ENCODE measurements around the gene FGF12.
A peak's percentile ranks its signal among the peaks of the same experiment; 100 is the strongest.
"Not testable (repeated sequence)": the region's sequence is repeated elsewhere in the genome, so short reads cannot be mapped to it uniquely, and the experiment has no call there.

FGF12 gene

GRCh38 chr3:192727032-192727847, at the start of gene FGF12:
Gene FGF12 (minus strand): TSS chr3:192727541.
- DNase-seq = peak; percentile 71

GRCh38 chr3:192774341-192774740, 47.0 kb upstream of the FGF12 start:
- DNase-seq = not testable (repeated sequence)

- no peak for DNase-seq
Observed at GRCh38 chr3:192772240-192772894, 45.0 kb upstream of the FGF12 start.

GRCh38 chr3:192758654-192759053, 31.3 kb upstream of the FGF12 start:
- DNase-seq = no peak

- DNase-seq = no peak
Observed at GRCh38 chr3:192751148-192751547, 23.8 kb upstream of the FGF12 start.

GRCh38 chr3:192750201-192750600, 22.9 kb upstream of the FGF12 start:
- DNase-seq = no peak

GRCh38 chr3:192747746-192748145, 20.4 kb upstream of the FGF12 start:
- no peak for DNase-seq

- DNase-seq = no peak
Observed at GRCh38 chr3:192747145-192747544, 19.8 kb upstream of the FGF12 start.

GRCh38 chr3:192745150-192745549, 17.8 kb upstream of the FGF12 start:
- peak; percentile 21 for DNase-seq

GRCh38 chr3:192744604-192745003, 17.3 kb upstream of the FGF12 start:
- not testable (repeated sequence) for DNase-seq

GRCh38 chr3:192737506-192737905, 10.2 kb upstream of the FGF12 start:
- DNase-seq = no peak

- peak; percentile 4 for DNase-seq
Observed at GRCh38 chr3:192731233-192731632, 3.9 kb upstream of the FGF12 start.

- DNase-seq = no peak
Observed at GRCh38 chr3:192726385-192726784, 956 bp downstream of the FGF12 start.

GRCh38 chr3:192719964-192720363, 7.4 kb downstream of the FGF12 start:
- no peak for DNase-seq

GRCh38 chr3:192718156-192718555, 9.2 kb downstream of the FGF12 start:
- no peak for DNase-seq

- DNase-seq = no peak
Observed at GRCh38 chr3:192715126-192715525, 12.2 kb downstream of the FGF12 start.

GRCh38 chr3:192711126-192711525, 16.2 kb downstream of the FGF12 start:
- not testable (repeated sequence) for DNase-seq

GRCh38 chr3:192710366-192710765, 17.0 kb downstream of the FGF12 start:
- DNase-seq = no peak

- no peak for DNase-seq
Observed at GRCh38 chr3:192706272-192706671, 21.1 kb downstream of the FGF12 start.

GRCh38 chr3:192700885-192701284, 26.5 kb downstream of the FGF12 start:
- DNase-seq = no peak

- DNase-seq = no peak
Observed at GRCh38 chr3:192696943-192697587, 30.3 kb downstream of the FGF12 start.

- DNase-seq = no peak
Observed at GRCh38 chr3:192687488-192688152, 39.7 kb downstream of the FGF12 start.

- no peak for DNase-seq
Observed at GRCh38 chr3:192685801-192686200, 41.5 kb downstream of the FGF12 start.

All from NCI-H69 (cell line).